Esophagus muscularis mucosa (tissue), 4 donors: Measurements from ENCODE around the gene PYHIN1. TPM values are rescaled to one million over a fixed set of nuclear protein-coding genes. Genes with fewer than 3 reads are reported as not detected.

Experiments
- DNase-seq: peaks from one replicate; pipeline ENCODE4 v3.0.0-alpha.2; 2017; ENCODE audit errors: extremely low spot score
- H3K27ac ChIP-seq, 4 donors: fragments of 200-600 bp; sonication (generic); replicated peaks in 1 of 4; 1 replicate in 3 of 4; 2 replicates in 1 of 4; pipeline ENCODE4 v1.5.1; 2016 to 2019; ENCODE audit warnings: mild to moderate bottlenecking in 1 of 4
- H3K27me3 ChIP-seq, 4 donors: fragments of 200-600 bp; sonication (generic); one replicate each; pipeline versions ENCODE4 v1.5.1 to v1.6.0; 2016 to 2019
- H3K36me3 ChIP-seq, 4 donors: fragments of 200-600 bp; sonication (generic); one replicate each; pipeline ENCODE4 v1.5.1; 2016 to 2019
- H3K4me1 ChIP-seq, 4 donors: fragments of 200-600 bp; sonication (generic); one replicate each; pipeline ENCODE4 v1.5.1; 2016 to 2019
- H3K4me3 ChIP-seq, 4 donors: fragments of 200-600 bp; sonication (generic); 1 replicate in 2 of 4; 2 replicates in 2 of 4; pipeline ENCODE4 v1.5.1; 2016 to 2019; ENCODE audit warnings: mild to moderate bottlenecking in 4 of 4, moderate library complexity in 1 of 4
- H3K9me3 ChIP-seq, 4 donors: fragments of 200-600 bp; sonication (generic); 1 replicate in 3 of 4; 2 replicates in 1 of 4; pipeline ENCODE4 v1.5.1; 2016 to 2019
- CTCF ChIP-seq, 3 experiments: fragments of 200-600 bp in 2 of 3; fragments of 450-650 bp in 1 of 3; sonication (generic) in 2 of 3; IDR thresholded peaks; one replicate each; pipeline ENCODE4 v1.5.1; 2017 to 2019; ENCODE audit warnings: antibody characterized with exemption in 3 of 3, mild to moderate bottlenecking in 2 of 3, moderate library complexity in 1 of 3
- EP300 ChIP-seq: sonication (generic); formaldehyde crosslinking; IDR thresholded peaks from one replicate; pipeline ENCODE4 v1.6.1; 2017; ENCODE audit warnings: antibody characterized with exemption
- POLR2A ChIP-seq: fragments of 450-650 bp; IDR thresholded peaks from one replicate; pipeline ENCODE4 v1.6.1; 2017; ENCODE audit warnings: antibody characterized with exemption, moderate library complexity, mild to moderate bottlenecking, low read depth
- POLR2AphosphoS5 ChIP-seq, 2 donors: sonication (generic); formaldehyde crosslinking; IDR thresholded peaks; one replicate each; pipeline ENCODE4 v1.6.1; 2017; ENCODE audit warnings: antibody characterized with exemption in 2 of 2
- WGBS: methylation state at CpG from one replicate; pipeline ENCODE4 v1.1.5; 2018; 5-methylcytosine and 5-hydroxymethylcytosine counted together
- intact Hi-C: fragments of 100-400 bp; cut with DNase I; formaldehyde crosslinking; loops from one replicate; pipeline ENCODE4 v1.15.1; 2023
- total RNA-seq, 4 donors: library from RNA; depleted of rRNA; stranded (reverse); fragments of >200 nt; gene quantifications; one replicate each; pipeline versions ENCODE4 v1.1.0 to v1.2.1, GENCODE V29; 2016

The PYHIN1 gene
- total RNA-seq, 4 donors from 2014 or later: 1.2 to 1.3 TPM; not detected in 2

GRCh38 chr1:158983235-158983634 is 51.9 kb downstream of the PYHIN1 start:
- Histone ChIP-seq H3K27ac (no peak overlapping the region), H3K4me1 (no peaks in the 10 kb centered on the region), H3K4me3 (no peak overlapping the region), H3K9me3 (peaks cover 0 to 7% (median 0%) of the 10 kb centered on the region in 4 donors), H3K27me3 (no peaks in the 10 kb centered on the region), H3K36me3 (no peaks in the 10 kb centered on the region)
- DNase-seq: no peak
- WGBS: 67% methylated on average over 2 of the region's 2 CpGs
- TF ChIP-seq POLR2AphosphoS5 (IDR thresholded peaks at IDR 0.05): no peak
- TF ChIP-seq EP300: no peak
- TF ChIP-seq POLR2A: no peak
- TF ChIP-seq CTCF (IDR thresholded peaks at IDR 0.05): no peak
- intact Hi-C loops: no loop called here

- TF ChIP-seq POLR2AphosphoS5 (IDR thresholded peaks at IDR 0.05) (no peak), EP300 (no peak), CTCF (IDR thresholded peaks at IDR 0.05) (no peak), POLR2A (no peak)
- H3K4me1 ChIP-seq: no peaks in the 10 kb centered on the region
- H3K4me3 ChIP-seq: no peak overlapping the region
- H3K27me3 ChIP-seq: no peaks in the 10 kb centered on the region
- peaks cover 0 to 7% (median 0%) of the 10 kb centered on the region in 4 donors for H3K9me3 ChIP-seq
- DNase-seq: no peak
- intact Hi-C loops: no loop called here
- H3K27ac ChIP-seq: no peak overlapping the region
- H3K36me3 ChIP-seq: no peaks in the 10 kb centered on the region
Measured at GRCh38 chr1:158984386-158984785, 53.0 kb downstream of the PYHIN1 start.

DNA sequence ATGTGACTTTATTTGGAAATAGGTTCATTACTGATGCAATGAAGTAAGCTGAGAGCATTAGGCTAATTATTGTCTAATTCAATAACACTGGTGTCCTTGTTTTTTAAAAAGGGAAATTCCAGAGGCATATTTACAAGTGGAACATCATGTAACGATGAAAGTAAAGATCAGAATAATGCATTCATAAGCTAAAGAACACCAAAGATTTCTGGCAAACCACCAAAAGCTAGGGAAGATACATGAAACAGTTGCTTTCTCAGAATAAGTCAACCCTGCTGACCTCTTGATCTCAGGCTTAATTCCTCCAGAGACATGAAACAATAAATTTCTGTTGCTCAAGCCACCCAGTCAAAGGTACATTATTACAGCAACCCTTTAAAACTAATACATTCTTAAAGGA is 58.1 kb downstream of the PYHIN1 start:
- H3K27me3 ChIP-seq: no peaks in the 10 kb centered on the region
- H3K27ac ChIP-seq: no peak overlapping the region
- no peak for DNase-seq
- no peak for TF ChIP-seq POLR2AphosphoS5 (IDR thresholded peaks at IDR 0.05)
- TF ChIP-seq CTCF (IDR thresholded peaks at IDR 0.05): no peak
- no peak for TF ChIP-seq POLR2A
- TF ChIP-seq EP300: no peak
- no peaks in the 10 kb centered on the region for H3K36me3 ChIP-seq
- no peaks in the 10 kb centered on the region for H3K4me1 ChIP-seq
- intact Hi-C loops: no loop called here
- no peak overlapping the region for H3K4me3 ChIP-seq
- H3K9me3 ChIP-seq: no peaks in the 10 kb centered on the region
- WGBS: 65% methylated on average over 1 of the region's 1 CpG

DNA sequence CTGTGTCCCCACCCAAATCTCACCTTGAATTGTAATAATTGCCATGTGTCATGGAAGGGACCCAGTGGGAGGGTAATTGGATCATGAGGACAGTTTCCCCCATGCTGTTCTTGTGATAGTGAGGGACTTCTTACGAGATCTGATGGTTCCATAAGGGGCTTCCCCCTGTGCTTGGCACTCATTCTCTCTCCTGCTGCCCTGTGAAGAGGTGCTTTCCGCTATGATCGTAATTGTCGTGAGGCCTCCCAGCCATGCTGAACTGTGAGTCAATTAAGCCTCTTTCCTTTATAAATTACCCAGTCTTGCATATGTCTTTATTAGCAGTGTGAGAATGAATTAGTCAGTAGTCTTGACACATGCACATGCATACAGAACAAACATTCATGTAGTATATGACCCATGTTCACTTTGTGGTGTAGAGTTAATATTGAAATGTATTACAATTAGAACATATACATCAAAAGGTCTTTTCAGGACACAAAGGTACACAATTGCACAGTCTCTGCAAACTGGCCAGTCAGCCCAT is 61.5 kb downstream of the PYHIN1 start:
- Histone ChIP-seq H3K36me3 (no peaks in the 10 kb centered on the region), H3K9me3 (no peaks in the 10 kb centered on the region), H3K4me3 (no peak overlapping the region), H3K27me3 (no peaks in the 10 kb centered on the region), H3K27ac (no peak overlapping the region), H3K4me1 (no peaks in the 10 kb centered on the region)
- WGBS: 94% methylated on average over 4 of the region's 4 CpGs
- no peak for TF ChIP-seq CTCF (IDR thresholded peaks at IDR 0.05)
- TF ChIP-seq EP300: no peak
- no peak for TF ChIP-seq POLR2A
- no peak for TF ChIP-seq POLR2AphosphoS5 (IDR thresholded peaks at IDR 0.05)
- DNase-seq: no peak
- intact Hi-C loops: no loop called here

DNA sequence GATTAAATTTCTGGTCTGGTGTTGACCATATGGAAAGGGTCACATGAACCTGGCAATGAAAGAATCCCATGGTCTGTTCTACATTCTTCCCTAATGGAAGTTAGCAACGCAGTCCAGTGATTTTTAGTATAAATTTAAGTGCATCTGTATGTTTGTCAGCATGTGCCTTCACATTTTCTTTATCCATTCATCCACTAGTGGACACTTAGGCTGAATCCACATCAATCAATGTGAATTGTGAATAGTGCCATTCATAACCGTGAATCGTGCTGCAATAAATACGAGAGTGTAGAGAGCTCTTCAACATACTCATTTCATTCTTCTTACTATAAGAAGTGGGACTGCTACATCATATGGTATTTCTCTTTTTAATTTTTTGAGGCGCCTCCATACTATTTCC is 65.6 kb downstream of the PYHIN1 start:
- Histone ChIP-seq H3K27me3 (peaks cover 0 to 12% (median 0%) of the 10 kb centered on the region in 4 donors), H3K4me1 (peaks cover 9 to 18% (median 11%) of the 10 kb centered on the region in 4 donors), H3K27ac (no peak overlapping the region), H3K4me3 (no peak overlapping the region), H3K36me3 (no peaks in the 10 kb centered on the region), H3K9me3 (no peaks in the 10 kb centered on the region)
- DNase-seq: no peak
- 71% methylated on average over 5 of the region's 5 CpGs for WGBS
- no peak for TF ChIP-seq CTCF (IDR thresholded peaks at IDR 0.05)
- TF ChIP-seq POLR2A: no peak
- TF ChIP-seq EP300: no peak
- TF ChIP-seq POLR2AphosphoS5 (IDR thresholded peaks at IDR 0.05): no peak
- intact Hi-C loops: loop anchor here (5.0 kb wide), 1 partner anchor 795 kb away; no protein-coding TSS in a partner anchor
